Osteocyte (in vitro differentiated cells): ENCODE results near the gene RPS27. TPM values are rescaled to one million over a fixed set of nuclear protein-coding genes. Genes with fewer than 3 reads are reported as not detected.
"Not testable (repeated sequence)": the region's sequence is repeated elsewhere in the genome, so short reads cannot be mapped to it uniquely, and the experiment has no call there.

ENCODE experiments used
- DNase-seq: peaks from one replicate; pipeline ENCODE4 v3.0.0; 2021; ENCODE audit warnings: mixed read lengths; ENCODE audit not compliant: unreplicated experiment; ENCODE audit errors: extremely low spot score
- H3K27ac Mint-ChIP-seq: one replicate; pipeline ENCODE4 v1.8.0; 2021; ENCODE audit warnings: mild to moderate bottlenecking, mixed read lengths; ENCODE audit not compliant: unreplicated experiment
- H3K27me3 Mint-ChIP-seq: one replicate; pipeline ENCODE4 v1.8.0; 2021; ENCODE audit warnings: mixed read lengths; ENCODE audit not compliant: unreplicated experiment
- H3K36me3 Mint-ChIP-seq: one replicate; pipeline ENCODE4 v1.8.0; 2021; ENCODE audit warnings: mixed read lengths; ENCODE audit not compliant: unreplicated experiment
- H3K4me1 Mint-ChIP-seq: one replicate; pipeline ENCODE4 v1.8.0; 2021; ENCODE audit warnings: mixed read lengths; ENCODE audit not compliant: unreplicated experiment
- H3K4me3 Mint-ChIP-seq: one replicate; pipeline ENCODE4 v1.8.0; 2021; ENCODE audit warnings: mild to moderate bottlenecking, moderate library complexity, mixed read lengths; ENCODE audit not compliant: unreplicated experiment
- H3K9me3 Mint-ChIP-seq: one replicate; pipeline ENCODE4 v1.8.0; 2021; ENCODE audit warnings: mixed read lengths; ENCODE audit not compliant: unreplicated experiment
- total RNA-seq: library from RNA; stranded (reverse); gene quantifications from 2 replicates; pipeline ENCODE4 v1.2.1, GENCODE V29; 2021
- TF ChIP-seq, protein P1 (sequence below): fragments of 200-600 bp; sonication (generic); IDR thresholded peaks from 2 replicates; pipeline ENCODE4 v1.5.0; 2021; ENCODE audit warnings: antibody characterized with exemption, mild to moderate bottlenecking, moderate library complexity

RPS27 gene
- total RNA-seq, 1 donor from 2014 or later = 1,797 TPM

DNA sequence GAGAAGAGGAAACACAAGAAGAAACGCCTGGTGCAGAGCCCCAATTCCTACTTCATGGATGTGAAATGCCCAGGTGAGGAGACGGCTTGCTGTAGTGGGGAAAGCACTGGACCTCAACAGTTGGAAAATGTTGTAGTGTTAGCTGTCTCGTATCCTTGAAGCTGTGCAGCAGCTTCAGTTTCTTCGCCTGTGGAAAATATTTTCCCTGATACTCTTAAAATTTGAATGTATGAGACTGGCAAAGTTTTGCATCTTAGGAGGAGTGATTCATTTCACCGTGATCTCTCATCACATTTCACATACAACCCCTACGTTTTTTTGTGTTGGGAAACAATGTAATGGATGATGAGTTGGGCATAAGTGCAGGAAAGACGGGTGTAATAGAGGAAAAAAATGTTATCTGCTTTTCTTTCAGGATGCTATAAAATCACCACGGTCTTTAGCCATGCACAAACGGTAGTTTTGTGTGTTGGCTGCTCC lies 629 bp downstream of the RPS27 start:
- peaks cover 29% of the 10 kb centered on the region for H3K4me1 Mint-ChIP-seq

DNA sequence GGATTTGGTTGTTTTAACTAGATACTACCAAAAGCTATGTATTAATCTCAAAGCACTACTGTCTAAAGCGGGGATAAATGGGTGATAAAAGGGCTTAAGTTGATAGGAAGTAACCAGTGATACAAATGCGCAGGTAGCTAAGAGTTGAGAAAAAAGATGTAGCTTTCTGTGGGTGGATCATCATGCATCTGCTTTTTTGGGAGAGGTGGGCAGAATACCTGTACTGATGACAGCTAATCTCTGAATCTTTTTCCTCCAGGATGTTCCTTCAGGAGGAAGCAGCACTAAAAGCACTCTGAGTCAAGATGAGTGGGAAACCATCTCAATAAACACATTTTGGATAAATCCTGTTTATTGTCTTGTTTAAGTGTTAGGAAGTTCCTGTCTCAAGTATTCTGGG lies 1.2 kb downstream of the RPS27 start:
- Mint-ChIP-seq H3K36me3 (peaks cover 30% of the 10 kb centered on the region), H3K9me3 (peaks cover 3% of the 10 kb centered on the region), H3K27ac (peak overlapping the region; percentile 98), H3K4me3 (peak overlapping the region; percentile 93), H3K4me1 (peaks cover 24% of the 10 kb centered on the region), H3K27me3 (no peaks in the 10 kb centered on the region)
- TF ChIP-seq, protein P1, sequence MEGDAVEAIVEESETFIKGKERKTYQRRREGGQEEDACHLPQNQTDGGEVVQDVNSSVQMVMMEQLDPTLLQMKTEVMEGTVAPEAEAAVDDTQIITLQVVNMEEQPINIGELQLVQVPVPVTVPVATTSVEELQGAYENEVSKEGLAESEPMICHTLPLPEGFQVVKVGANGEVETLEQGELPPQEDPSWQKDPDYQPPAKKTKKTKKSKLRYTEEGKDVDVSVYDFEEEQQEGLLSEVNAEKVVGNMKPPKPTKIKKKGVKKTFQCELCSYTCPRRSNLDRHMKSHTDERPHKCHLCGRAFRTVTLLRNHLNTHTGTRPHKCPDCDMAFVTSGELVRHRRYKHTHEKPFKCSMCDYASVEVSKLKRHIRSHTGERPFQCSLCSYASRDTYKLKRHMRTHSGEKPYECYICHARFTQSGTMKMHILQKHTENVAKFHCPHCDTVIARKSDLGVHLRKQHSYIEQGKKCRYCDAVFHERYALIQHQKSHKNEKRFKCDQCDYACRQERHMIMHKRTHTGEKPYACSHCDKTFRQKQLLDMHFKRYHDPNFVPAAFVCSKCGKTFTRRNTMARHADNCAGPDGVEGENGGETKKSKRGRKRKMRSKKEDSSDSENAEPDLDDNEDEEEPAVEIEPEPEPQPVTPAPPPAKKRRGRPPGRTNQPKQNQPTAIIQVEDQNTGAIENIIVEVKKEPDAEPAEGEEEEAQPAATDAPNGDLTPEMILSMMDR = no peak
- no peak for DNase-seq

More for the DNA sequence above, 629 bp downstream of the RPS27 start:
- Mint-ChIP-seq H3K27me3 (no peaks in the 10 kb centered on the region), H3K9me3 (peaks cover 3% of the 10 kb centered on the region), H3K27ac (peak overlapping the region; percentile 98), H3K36me3 (peaks cover 30% of the 10 kb centered on the region), H3K4me3 (peak overlapping the region; percentile 93)
- TF ChIP-seq, protein P1 = no peak
- DNase-seq = no peak

DNA sequence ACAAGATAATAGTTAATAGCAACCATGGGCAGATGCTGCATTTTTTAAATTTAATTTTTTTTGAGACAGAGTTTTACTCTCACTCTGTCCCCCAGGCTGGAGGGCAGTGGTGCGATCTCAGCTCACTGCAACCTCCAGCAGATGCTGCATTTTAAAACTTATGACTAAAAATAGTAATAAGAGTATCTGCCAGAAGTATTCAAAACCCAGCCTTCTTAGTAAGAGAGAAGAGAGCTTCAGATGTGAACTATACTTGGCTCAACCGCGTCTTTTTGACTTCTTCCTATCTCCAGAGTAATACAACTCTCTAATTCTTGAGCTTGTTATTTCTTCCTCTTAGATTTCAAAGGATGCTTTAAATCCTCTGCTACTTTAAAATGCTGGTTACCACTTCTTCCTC lies 4.6 kb downstream of the RPS27 start:
- no peaks in the 10 kb centered on the region for H3K27me3 Mint-ChIP-seq
- DNase-seq = no peak
- no peak overlapping the region for H3K27ac Mint-ChIP-seq
- peaks cover 30% of the 10 kb centered on the region for H3K36me3 Mint-ChIP-seq
- H3K4me1 Mint-ChIP-seq = peaks cover 21% of the 10 kb centered on the region
- TF ChIP-seq, protein P1 = no peak
- H3K4me3 Mint-ChIP-seq = no peak overlapping the region
- H3K9me3 Mint-ChIP-seq = peaks cover 3% of the 10 kb centered on the region

DNA sequence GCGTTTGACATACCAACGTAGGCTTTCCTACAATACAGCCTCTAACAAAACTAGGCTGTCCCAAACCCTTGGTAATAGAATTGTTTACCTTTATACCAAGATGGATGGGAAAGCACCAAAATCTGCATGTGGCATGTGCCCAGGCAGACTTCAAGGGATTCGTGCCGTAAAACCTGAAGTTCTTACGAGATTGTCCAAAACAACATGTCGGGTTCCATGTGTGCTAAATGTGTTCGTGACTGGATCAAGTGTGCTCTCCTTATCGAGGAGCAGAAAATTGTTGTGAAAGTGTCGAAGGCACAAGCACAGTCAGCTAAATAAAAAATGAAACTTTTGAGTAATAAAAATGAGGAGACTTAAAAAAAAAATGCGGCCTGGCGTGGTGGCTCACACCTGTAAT lies 5.1 kb downstream of the RPS27 start:
- no peak overlapping the region for H3K27ac Mint-ChIP-seq
- H3K4me1 Mint-ChIP-seq = peaks cover 18% of the 10 kb centered on the region
- H3K36me3 Mint-ChIP-seq = peaks cover 30% of the 10 kb centered on the region
- H3K9me3 Mint-ChIP-seq = peaks cover 3% of the 10 kb centered on the region
- TF ChIP-seq, protein P1 = no peak
- DNase-seq = no peak
- no peak overlapping the region for H3K4me3 Mint-ChIP-seq
- H3K27me3 Mint-ChIP-seq = no peaks in the 10 kb centered on the region

DNA sequence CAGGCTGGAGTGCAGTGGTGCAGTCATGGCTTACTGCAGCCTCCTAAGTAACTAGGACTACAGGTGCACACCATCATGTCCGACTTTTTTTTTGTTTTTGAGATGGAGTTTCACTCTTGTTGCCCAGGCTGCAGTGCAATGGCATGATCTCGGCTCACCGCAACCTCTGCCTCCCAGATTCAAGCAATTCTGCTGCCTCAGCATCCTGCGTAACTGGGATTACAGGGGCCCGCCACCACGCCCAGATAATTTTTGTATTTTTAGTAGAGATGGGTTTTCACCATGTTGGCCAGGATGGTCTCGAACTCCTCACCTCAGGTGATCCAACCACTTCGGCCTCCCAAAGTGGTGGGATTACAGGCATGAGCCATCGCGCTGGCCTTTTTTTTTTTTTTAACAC lies 6.3 kb downstream of the RPS27 start:
- H3K4me1 Mint-ChIP-seq, H3K27ac Mint-ChIP-seq, H3K9me3 Mint-ChIP-seq, H3K27me3 Mint-ChIP-seq, DNase-seq, H3K4me3 Mint-ChIP-seq: not testable (repeated sequence)
- peaks cover 19% of the 10 kb centered on the region for H3K36me3 Mint-ChIP-seq

DNA sequence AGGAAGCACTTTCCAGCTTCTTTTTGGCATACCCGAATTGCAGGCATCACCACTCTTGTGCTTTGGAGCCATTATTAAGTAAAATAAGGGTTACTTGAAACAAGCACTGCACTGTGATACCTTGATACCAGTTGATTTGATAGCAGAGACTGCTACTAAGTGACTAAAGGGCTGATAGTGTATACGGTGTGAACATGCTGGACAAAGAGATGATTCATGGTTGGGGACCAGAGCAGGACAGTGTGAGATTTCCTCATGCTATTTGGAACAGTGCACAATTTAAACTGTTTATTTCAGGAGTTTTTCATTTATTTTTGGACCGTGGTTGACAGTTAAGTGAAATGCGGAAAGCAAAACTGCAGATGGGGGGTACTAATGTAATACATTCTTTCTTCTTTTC lies 9.9 kb downstream of the RPS27 start:
- no peaks in the 10 kb centered on the region for H3K4me1 Mint-ChIP-seq
- no peaks in the 10 kb centered on the region for H3K27me3 Mint-ChIP-seq
- peaks cover 3% of the 10 kb centered on the region for H3K9me3 Mint-ChIP-seq
- no peak overlapping the region for H3K4me3 Mint-ChIP-seq
- no peak overlapping the region for H3K27ac Mint-ChIP-seq
- DNase-seq = no peak
- TF ChIP-seq, protein P1 = no peak
- peaks cover 4% of the 10 kb centered on the region for H3K36me3 Mint-ChIP-seq
